ENCODE data around the gene DSEL. TPM values are rescaled to one million over a fixed set of nuclear protein-coding genes. Genes with fewer than 3 reads are reported as not detected.
A peak's percentile ranks its signal among the peaks of the same experiment; 100 is the strongest.

The DSEL gene
- polyA plus RNA-seq = not detected

- H3K27ac Mint-ChIP-seq = no peak within 1 kb of the TSS
- H3K4me3 Mint-ChIP-seq = peak within 1 kb of the TSS; percentile 86 to 96 (median 91)
- H3K36me3 Mint-ChIP-seq = no peaks in the 10 kb centered on the region
- peaks cover 9 to 12% (median 12%) of the 10 kb centered on the region in 3 donors for H3K4me1 Mint-ChIP-seq
- H3K9me3 Mint-ChIP-seq = no peaks in the 10 kb centered on the region
- peaks cover 9% of the 10 kb centered on the region for H3K27me3 Mint-ChIP-seq
These were observed at the start of gene DSEL for GRCh38 chr18:67516539-67517443. DSEL (minus strand) TSS chr18:67516720; CDS start chr18:67514608, 2,112 bp downstream.

DNA sequence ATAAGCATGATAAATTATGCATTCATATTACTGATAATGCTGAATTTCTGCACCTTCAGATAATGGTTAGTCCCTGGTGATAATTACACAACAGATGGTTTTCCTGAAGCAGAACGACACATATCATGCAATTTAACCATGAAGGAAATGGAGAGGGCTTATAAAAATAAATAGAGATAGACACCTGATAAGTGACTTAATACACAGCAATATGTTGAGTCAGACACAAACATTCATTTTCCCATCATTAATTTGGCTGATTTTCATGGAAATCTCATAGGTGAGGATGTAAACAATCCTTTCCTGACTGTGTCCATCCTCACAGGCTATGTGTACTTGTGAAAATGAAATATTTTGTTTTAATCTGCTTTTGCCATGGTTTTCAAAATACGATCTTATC is 36.9 kb upstream of the DSEL start:
- Mint-ChIP-seq H3K4me1 (peaks cover 0 to 2% (median 0%) of the 10 kb centered on the region in 3 donors), H3K4me3 (no peak overlapping the region), H3K36me3 (no peaks in the 10 kb centered on the region), H3K9me3 (peaks cover 0 to 3% (median 0%) of the 10 kb centered on the region in 3 donors), H3K27me3 (no peaks in the 10 kb centered on the region), H3K27ac (no peak overlapping the region)

GRCh38 chr18:67550872-67551520 is 34.5 kb upstream of the DSEL start:
- no peak overlapping the region for H3K4me3 Mint-ChIP-seq
- no peaks in the 10 kb centered on the region for H3K9me3 Mint-ChIP-seq
- H3K27ac Mint-ChIP-seq = no peak overlapping the region
- no peaks in the 10 kb centered on the region for H3K27me3 Mint-ChIP-seq
- H3K4me1 Mint-ChIP-seq = peaks cover 0 to 2% (median 0%) of the 10 kb centered on the region in 3 donors
- no peaks in the 10 kb centered on the region for H3K36me3 Mint-ChIP-seq

GRCh38 chr18:67549946-67550345 is 33.4 kb upstream of the DSEL start:
- H3K27me3 Mint-ChIP-seq = no peaks in the 10 kb centered on the region
- no peaks in the 10 kb centered on the region for H3K36me3 Mint-ChIP-seq
- no peak overlapping the region for H3K4me3 Mint-ChIP-seq
- H3K9me3 Mint-ChIP-seq = no peaks in the 10 kb centered on the region
- H3K4me1 Mint-ChIP-seq = peaks cover 0 to 2% (median 0%) of the 10 kb centered on the region in 3 donors
- H3K27ac Mint-ChIP-seq = no peak overlapping the region

- no peaks in the 10 kb centered on the region for H3K36me3 Mint-ChIP-seq
These were observed 29.2 kb upstream of the DSEL start for GRCh38 chr18:67545681-67546080.

GRCh38 chr18:67540559-67540958 is 24.0 kb upstream of the DSEL start:
- Mint-ChIP-seq H3K4me3 (no peak overlapping the region), H3K9me3 (no peaks in the 10 kb centered on the region), H3K36me3 (no peaks in the 10 kb centered on the region), H3K4me1 (no peaks in the 10 kb centered on the region), H3K27ac (no peak overlapping the region), H3K27me3 (no peaks in the 10 kb centered on the region)

More at GRCh38 chr18:67545681-67546080, 29.2 kb upstream of the DSEL start:
- Mint-ChIP-seq H3K4me1 (no peaks in the 10 kb centered on the region), H3K27me3 (no peaks in the 10 kb centered on the region), H3K27ac (no peak overlapping the region), H3K4me3 (no peak overlapping the region), H3K9me3 (no peaks in the 10 kb centered on the region)

- Mint-ChIP-seq H3K36me3 (no peaks in the 10 kb centered on the region), H3K4me1 (no peaks in the 10 kb centered on the region), H3K27me3 (peaks cover 2% of the 10 kb centered on the region), H3K4me3 (no peak overlapping the region), H3K27ac (no peak overlapping the region), H3K9me3 (no peaks in the 10 kb centered on the region)
These were observed 15.4 kb upstream of the DSEL start for GRCh38 chr18:67531929-67532328.

DNA sequence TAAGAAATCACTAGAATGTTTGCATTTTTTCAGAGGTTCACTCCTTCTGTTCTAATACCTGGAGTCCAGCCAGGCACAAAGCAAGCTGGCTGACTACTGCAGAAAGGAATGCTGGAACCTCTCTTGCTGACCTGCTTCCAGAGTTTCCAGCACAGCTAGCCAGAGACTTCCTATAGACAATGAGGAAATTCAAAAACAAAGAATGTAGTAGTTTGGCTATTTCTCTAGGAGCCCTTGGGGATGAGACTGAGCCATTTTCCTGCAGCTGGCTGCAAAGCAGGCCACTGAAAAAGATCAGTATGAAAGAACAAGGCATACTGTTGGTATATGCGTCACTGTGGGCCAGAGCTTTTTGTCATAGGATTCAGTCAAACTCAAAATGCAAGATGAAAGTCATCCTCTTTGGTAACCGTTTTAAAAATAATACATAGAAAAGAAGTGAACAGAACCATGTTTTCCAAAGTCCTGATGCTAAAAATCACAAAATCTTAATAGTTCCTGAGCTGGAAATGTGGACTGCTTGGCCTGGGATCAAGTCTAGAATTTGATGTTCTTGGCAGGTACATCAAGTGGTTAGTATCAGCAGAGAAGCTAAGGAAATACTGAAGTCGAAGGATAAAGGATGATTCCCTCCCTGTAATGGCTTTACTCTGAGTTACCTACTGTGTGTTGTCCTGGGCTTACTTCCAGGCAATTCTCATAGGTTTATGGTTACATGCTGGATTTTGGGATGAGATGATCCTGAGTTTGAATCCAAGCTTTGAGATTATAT is 9.0 kb upstream of the DSEL start:
- Mint-ChIP-seq H3K9me3 (no peaks in the 10 kb centered on the region), H3K4me3 (no peak overlapping the region), H3K4me1 (no peaks in the 10 kb centered on the region), H3K36me3 (no peaks in the 10 kb centered on the region), H3K27ac (no peak overlapping the region), H3K27me3 (peaks cover 10% of the 10 kb centered on the region)

- Mint-ChIP-seq H3K4me3 (no peak overlapping the region), H3K4me1 (peaks cover 7 to 10% (median 9%) of the 10 kb centered on the region in 3 donors), H3K36me3 (no peaks in the 10 kb centered on the region), H3K27me3 (peaks cover 17% of the 10 kb centered on the region), H3K9me3 (no peaks in the 10 kb centered on the region), H3K27ac (no peak overlapping the region)
These were observed 3.9 kb upstream of the DSEL start for GRCh38 chr18:67520351-67520921.

DNA sequence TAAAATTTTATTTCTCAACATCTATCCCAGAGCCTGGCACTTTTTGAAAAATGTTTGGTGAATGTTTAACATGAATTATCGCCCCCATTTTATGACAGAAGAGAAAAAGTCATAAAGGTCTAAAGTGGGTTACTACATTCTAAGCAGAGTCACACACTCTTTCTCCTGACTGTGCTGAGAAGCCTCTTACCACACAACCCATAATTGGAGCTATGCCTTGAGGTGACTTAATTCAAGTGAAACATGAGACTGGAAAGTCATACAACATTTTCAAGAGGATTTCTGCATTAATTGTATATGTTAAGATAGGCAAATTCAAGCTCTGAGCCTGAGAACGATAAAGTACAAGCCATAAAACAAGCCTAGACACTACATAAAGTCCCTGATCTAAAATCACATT is 3.1 kb upstream of the DSEL start:
- H3K4me1 Mint-ChIP-seq = peaks cover 9 to 12% (median 12%) of the 10 kb centered on the region in 3 donors
- no peaks in the 10 kb centered on the region for H3K36me3 Mint-ChIP-seq
- H3K27ac Mint-ChIP-seq = no peak overlapping the region
- H3K27me3 Mint-ChIP-seq = peaks cover 17% of the 10 kb centered on the region
- H3K9me3 Mint-ChIP-seq = no peaks in the 10 kb centered on the region
- H3K4me3 Mint-ChIP-seq = no peak overlapping the region

DNA sequence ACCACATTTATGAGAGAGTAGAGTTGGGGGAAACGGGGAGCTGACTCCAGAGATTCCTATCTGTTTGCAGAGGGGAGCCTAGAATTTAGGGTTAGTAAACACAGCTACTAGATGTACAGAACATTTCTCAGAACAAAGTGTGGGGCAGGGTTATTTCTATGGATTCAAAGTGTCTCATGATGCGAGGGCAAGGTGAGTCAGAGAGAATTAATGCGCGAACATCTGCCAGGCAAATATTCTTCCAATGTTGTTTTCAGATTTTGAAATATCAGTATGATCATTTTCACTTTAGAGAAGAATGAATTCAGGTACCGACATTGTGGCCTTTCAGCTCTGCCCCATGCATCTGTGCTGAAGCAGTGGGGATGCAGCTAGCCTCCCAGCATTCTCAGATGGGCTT is 2.0 kb upstream of the DSEL start:
- no peaks in the 10 kb centered on the region for H3K9me3 Mint-ChIP-seq
- H3K27ac Mint-ChIP-seq = no peak overlapping the region
- H3K27me3 Mint-ChIP-seq = peaks cover 17% of the 10 kb centered on the region
- no peaks in the 10 kb centered on the region for H3K36me3 Mint-ChIP-seq
- H3K4me3 Mint-ChIP-seq = peak overlapping the region in 1 of 4 donors; percentile 21
- H3K4me1 Mint-ChIP-seq = peaks cover 9 to 12% (median 12%) of the 10 kb centered on the region in 3 donors

DNA sequence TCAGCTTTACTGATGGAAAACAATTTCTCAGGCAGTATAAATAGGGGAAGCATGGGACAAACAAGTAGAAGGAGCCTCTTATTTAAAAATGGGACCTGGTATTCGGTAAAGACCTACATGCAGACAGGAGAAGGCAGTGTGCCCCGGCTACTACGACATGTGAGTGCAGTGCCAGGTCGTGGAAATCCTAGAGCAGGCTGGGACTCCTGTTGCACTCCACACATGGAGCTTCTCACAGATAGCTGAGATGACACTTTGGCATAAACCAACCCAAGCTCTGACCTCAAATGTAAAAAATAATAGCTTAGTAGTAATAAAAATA is 885 bp upstream of the DSEL start:
- peaks cover 9 to 12% (median 12%) of the 10 kb centered on the region in 3 donors for H3K4me1 Mint-ChIP-seq
- peaks cover 11% of the 10 kb centered on the region for H3K27me3 Mint-ChIP-seq
- H3K4me3 Mint-ChIP-seq = peak overlapping the region; percentile 86 to 96 (median 91)
- no peaks in the 10 kb centered on the region for H3K9me3 Mint-ChIP-seq
- no peaks in the 10 kb centered on the region for H3K36me3 Mint-ChIP-seq
- no peak overlapping the region for H3K27ac Mint-ChIP-seq

DNA sequence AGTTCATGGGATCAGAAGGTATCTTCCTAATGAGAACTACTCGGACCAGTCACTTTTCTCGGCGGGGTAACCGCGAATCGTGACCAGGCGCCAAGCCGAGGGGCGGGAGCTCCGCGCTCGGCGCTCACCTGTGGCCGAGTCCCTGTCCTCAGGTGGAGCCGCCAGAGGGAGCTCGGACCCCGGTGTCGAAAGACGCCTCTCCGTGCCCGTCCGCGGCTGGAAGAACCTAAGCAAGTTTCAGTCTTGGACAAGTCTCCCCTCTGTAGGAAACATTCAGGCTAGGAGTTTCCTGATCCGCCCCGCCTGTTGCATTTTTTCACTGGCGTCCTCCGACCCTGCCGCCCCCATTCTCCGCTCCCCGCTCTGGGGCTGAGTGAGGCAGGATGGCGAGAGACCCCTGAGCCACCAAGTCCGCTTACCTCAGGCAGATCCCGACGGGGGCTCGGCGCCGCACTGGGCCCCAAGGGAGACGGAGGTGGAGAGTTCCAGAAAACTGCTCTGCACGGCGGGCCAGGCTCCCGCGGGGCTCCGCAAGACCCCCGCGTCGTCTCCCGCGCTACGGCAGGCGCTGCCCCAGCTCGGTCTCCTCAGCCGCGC is 480 bp downstream of the DSEL start:
- H3K4me1 Mint-ChIP-seq = peaks cover 9 to 12% (median 12%) of the 10 kb centered on the region in 3 donors
- H3K4me3 Mint-ChIP-seq = peak overlapping the region; percentile 86 to 92 (median 90)
- no peak overlapping the region for H3K27ac Mint-ChIP-seq
- H3K36me3 Mint-ChIP-seq = no peaks in the 10 kb centered on the region
- no peaks in the 10 kb centered on the region for H3K9me3 Mint-ChIP-seq
- peaks cover 9% of the 10 kb centered on the region for H3K27me3 Mint-ChIP-seq

- Mint-ChIP-seq H3K27me3 (peaks cover 9% of the 10 kb centered on the region), H3K36me3 (no peaks in the 10 kb centered on the region), H3K4me3 (peak overlapping the region; percentile 86 to 92 (median 90)), H3K27ac (no peak overlapping the region), H3K4me1 (peaks cover 9 to 12% (median 12%) of the 10 kb centered on the region in 3 donors), H3K9me3 (no peaks in the 10 kb centered on the region)
These were observed 1.5 kb downstream of the DSEL start for GRCh38 chr18:67514901-67515540.
